GM19324 (cell line): Measurements from ENCODE around the gene RNF157.

Experiments used
- ATAC-seq: cut with Tn5 transposase; IDR thresholded peaks from one replicate; pipeline ENCODE4 v1.9.1; 2021; ENCODE audit warnings: mild to moderate bottlenecking, moderate library complexity; ENCODE audit not compliant: unreplicated experiment, low FRiP score

Gene RNF157

DNA sequence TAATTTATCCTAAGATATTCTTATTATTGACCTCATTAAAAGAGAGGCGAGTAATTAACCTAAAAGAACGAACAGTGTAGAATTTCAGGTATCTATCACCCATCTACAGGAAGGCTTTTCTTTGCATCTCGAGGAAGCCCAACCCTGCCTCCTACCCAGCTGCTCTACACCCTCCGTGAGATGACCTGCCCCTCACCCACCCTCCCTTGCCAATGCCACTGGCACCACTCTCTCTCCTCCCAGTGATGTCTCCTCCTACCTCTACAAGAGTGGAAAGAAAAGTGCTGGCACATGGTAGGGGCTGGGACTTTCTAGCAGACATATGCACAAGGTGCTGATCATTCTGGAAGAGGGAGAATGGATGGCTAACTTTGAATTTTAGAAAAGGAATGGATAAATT is 76.4 kb downstream of the RNF157 start:
- ATAC-seq = no peak

DNA sequence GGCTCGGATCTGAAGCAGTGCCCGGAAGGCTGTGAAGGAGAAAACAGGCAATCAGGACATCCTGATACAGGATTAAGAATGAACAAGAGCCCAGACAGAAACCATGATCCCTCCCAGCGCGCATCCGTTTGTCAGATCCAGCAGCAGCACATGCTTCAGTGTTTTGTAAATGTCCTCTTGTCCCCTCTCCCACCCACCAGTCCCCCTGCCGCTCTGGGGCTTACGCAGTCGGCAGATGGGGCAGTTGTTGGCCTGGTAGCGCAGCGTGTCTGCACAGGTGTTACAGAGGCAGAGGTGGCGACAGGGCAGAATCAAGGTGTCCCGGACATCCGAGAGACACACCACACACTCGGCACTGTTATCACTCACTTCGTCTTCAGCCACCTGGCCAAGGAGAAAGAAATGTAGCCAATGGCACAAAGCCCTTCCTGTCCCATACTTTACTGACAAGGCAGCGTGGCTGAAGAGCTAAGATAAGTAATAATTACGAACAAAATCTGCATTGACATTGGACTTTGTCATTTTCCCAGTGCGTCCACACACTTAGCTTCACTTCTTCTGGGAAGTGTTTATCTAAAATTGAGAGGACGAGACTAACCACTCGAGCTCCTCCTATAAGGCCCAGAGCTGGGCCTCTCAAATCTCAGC is 78.5 kb downstream of the RNF157 start:
- no peak for ATAC-seq

DNA sequence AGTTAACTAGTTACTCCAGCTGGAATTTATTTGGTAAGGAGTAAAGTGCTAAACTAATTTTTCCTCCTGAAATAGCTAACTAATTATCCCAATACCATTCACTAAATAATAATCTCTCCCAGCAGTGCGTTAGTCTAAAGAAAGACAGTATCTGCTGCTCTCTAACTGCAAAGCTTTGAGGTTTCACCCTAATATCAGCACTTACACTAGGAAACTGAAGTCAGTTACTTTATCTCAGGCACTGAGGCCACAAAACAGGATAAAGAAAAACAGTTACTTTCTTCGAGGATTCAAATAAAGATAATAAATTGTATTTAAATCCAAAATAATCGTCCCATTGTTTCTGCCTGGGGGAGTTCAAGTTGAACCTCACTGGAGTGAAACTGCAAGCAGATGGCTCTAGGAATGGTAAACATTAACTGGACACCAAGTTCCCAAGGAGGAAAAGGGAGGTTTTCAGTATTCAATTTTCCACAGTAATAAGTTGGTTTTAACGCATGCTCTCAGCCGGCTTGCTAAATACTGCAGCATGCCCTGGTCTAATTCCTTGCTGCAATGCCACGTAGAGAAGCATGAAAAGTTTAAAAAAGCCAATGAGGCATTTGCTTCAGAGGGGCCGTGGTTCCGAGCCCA is 79.3 kb downstream of the RNF157 start:
- no peak for ATAC-seq

DNA sequence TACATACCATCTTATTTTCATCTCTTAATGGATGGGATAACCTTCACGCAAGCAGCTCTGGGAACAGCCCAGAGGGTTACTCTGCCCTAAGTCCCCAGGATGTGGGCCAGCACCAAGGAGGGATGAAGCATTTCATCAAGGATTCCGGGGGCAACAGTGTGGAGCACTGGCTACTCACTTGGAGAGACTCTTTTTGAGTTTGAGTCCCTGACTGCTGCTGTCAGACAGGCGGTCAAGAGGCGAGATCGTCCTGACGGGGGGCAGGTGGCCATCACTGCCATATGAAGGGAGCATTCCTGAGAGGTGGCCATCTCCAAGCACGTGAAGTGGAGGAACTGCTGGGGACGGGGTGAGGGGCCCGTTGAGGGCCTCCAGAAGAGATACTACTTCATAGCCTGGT is 81.1 kb downstream of the RNF157 start:
- ATAC-seq = no peak

DNA sequence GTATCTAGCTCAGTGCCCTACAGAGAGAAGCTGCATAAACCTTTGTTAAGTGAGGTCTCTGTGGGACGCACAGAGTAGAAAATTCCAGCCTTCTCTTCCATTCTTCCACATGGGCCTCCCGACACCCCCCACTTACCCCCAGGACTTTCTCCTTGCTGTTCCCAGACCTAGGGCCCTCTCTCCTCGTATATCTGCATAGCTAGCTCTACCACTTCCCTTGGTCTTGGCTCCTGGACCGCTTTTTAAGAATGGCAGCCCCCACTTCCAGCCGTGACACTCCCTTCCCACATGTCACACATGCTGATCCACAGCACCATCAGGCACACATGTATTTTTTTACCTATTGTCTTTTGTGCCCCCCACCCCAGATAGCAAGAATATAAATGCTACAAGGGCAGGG is 82.5 kb downstream of the RNF157 start:
- no peak for ATAC-seq

DNA sequence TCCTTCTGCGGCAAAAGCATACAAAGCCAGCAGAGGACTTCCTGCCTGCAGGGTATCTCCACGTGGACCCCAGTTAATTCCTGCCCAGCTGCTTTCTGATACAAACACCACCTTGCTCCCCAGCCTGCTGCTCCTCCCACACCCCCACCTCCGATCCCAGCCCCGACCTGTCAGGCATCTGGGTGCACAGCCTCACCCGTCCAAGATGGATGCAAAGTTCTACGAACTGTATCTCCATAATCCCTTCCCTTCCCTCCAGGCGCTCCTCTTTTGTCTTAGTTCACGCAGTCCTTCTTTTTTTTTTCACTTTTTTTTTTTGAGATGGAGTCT is 83.7 kb downstream of the RNF157 start:
- ATAC-seq = no peak

DNA sequence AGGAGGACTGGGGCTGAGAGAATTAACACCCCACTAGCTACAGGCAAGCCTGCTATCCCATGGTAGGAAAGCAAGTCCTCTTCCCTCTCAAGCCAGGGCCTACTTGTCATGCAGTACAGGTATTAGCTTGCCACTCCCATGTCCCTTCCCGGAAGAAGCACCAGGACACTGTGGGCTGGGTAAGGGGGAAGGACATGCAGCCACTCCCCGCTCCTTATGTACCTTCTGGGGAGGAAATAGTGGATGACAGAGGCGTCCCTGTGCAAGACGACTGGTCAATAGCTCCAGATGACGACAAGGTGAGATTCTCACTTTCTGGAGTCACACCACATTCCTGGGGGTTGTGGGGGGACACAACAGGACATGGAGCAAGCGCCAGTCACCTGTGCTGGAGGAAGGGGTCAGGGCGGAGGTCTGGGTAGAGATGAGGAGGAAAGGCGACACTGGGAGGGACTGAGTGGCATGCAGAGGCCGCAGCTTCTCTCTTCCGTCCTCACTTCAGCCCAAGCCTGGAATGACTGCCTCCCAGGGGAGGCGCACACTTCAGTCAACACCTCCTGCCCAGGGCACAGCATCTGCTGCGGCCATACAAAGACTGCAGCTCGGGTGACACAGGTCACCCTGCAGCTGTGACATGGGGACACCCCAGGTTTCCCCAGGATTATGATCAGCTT is 84.2 kb downstream of the RNF157 start:
- ATAC-seq = no peak

DNA sequence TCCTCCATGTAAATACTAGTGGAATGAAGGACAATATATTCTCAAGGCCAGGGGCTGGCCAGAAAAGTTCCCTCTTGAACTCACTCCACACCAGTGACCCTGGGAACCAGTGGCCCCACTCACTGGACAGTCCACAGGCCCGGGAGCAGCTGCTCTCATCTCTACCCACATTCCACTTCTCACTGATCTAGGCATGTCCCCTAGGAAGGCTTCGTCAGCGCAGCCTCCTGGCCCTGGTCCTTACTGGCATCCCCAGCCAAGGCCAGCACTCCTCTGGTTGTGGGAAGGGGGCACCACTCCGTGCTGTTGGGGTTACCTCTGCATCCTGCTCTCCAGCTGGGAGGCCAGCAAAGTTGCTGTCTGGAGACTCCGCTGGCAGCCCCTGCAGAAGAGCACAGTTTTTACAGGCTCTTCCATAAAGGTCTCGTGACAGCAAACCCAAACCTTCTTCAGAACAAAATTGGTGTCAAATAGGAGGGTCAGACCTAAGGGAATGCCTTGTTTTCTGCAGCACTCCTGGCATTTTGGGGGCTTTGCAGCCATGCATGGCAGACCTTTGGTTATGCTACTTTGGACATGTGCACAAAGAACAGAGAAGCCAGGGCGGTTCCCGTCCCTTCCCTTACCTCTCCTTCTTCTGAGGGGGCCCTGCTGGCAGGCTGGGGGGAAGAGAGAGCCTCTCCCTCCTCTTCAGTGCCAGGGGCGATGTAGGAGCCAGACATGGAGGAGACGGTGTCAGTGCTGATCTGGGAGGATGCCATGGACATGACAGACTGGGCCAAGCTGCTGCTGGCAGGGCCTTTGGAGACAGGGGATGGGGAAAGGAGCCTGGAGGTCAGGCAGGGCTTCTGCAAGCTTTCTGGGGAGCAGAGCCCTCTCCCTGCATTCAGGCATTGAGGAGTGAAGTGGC is 85.1 kb downstream of the RNF157 start:
- ATAC-seq = no peak

DNA sequence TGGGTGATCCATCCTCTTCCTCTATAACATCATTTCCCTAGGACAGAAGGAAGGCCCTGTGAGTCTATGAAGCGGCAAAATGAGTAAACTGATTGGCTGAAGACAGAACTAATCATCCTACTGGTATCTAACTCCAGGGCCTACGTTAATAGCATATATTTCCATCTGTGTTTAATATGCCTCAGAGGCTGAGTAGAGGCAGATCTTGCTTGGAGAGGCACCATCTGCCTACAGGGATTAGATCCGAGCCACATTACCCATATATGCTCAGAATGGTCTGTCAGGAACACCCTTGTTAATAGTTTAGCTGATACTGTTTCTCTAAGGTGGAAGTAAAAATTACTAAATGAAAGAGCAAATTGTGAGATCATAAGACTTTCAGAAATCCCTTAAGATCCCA is 86.0 kb downstream of the RNF157 start:
- no peak for ATAC-seq

DNA sequence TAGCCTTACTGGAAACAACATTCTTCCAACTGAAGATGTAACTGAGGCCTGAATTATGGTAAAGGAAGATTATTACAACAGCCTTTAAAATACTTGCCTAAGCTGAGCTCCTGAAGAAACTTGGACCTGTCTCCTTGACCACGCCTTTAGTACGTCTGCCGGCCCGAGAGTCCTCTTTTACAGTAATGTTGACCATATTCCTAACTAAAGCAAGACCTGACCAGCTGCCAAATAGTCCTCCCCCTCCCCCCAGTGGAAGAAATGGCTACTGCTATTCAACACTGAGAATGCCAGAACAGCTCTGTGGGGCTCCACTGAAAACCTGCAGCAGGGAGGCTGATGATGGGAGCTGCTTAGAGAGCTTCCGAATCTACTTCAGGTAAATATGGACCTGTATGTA is 86.7 kb downstream of the RNF157 start:
- ATAC-seq = no peak

DNA sequence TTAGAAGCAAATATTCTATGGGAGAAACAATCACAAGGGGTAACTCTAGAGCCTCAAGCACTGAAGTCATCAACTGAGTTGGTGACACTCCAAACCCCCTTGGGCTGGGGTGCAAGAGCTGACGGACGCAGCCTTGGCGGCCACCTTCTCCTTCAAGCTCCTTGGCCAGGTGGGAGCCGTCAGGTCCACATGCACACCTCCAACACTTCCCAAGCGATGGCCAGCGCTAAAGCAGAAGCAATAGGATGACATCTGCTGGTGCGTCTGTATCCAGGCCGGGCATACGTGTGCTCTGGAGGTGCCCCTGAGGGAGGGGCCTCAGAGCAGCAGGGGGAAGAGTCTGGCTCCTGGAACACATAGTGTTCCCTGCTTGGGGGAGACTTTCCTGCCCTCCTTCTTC is 87.1 kb downstream of the RNF157 start:
- ATAC-seq = no peak

DNA sequence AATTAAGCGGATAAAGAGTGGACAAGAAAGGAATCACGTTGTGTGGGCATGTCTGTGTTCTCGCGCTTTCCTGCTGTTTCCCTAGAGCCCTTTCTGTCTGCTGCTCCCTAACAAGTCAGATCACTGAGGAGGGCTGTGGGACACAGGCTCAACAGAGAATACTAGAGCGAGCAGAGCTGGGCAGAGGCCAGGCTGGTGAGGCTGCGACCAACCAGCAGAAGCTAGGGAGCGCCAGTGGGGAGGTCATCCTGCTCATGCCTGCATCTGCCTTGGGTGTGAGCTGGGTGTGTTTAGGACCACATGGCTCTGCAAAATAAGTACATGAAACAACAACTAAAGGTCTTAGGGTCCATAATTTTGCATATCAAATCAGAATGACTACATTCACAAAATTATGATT is 87.7 kb downstream of the RNF157 start:
- no peak for ATAC-seq

DNA sequence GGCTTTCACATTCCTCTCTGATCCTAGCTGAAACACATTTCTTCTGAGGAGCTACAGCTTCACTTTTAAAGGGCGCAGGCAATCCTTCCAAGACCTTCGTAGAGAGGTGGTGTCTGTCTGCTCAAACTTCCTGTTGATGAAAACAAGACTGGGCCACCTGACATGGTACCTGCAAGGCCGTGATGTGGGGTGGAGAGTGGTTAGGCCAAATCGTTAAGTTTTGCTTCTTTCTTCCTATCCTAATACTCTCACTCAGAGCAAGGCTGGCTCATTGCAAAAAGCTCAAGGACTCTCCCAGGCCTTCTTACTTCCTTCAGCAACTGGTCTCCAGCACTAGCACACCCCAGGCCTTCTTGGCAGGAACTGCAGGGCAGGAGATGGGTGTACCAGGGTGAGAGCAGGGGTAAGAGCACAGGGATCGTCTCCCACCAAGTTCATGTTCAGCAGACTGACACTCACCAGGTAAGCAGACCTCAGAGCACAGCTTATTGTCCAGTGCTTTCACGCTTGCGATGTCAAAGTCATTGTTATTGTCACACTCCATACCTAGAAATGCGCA is 88.3 kb downstream of the RNF157 start:
- ATAC-seq = no peak

DNA sequence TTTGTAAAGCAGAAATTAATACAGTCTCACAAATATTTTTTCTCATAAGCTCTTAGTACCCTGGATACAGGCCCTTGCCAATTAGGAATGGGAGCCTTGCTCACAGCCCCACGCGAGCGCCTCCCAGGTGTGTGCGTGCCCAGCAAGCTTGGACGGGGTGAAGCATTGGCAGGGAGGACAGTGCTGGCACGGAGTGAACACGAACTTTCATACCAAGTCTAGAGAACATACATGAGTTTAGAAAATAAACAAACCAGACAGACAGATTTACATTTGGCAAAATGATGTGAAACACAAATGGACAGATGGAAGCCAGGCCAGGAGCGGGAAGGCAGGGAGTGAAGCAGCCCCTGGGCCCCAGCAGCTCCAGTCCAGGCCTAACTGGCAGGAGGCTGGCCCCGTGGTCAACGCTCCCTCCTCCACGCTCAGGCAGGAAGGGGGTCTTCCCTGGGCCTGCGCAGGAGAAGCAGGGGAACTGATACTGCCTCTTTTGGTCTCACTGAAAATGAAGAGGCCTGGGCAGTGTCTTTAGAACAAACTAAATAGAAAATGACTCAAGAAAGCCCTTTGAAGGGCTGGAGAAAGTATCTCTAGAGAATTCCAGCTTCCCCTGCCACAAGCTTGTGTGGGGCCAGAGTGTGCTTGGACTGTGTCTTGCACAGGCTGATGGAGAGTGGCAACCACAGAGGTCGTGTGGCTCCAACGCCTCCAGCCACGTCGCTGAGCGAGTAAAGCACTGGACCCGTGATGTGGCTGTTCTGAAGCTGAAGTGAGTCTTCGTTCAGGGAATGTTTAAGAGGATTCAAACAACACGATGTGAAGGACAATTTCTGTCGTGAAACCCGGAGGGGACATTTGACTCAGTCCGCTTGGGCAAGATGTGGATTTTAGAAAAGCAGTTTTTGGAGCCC is 89.3 kb downstream of the RNF157 start:
- no peak for ATAC-seq

DNA sequence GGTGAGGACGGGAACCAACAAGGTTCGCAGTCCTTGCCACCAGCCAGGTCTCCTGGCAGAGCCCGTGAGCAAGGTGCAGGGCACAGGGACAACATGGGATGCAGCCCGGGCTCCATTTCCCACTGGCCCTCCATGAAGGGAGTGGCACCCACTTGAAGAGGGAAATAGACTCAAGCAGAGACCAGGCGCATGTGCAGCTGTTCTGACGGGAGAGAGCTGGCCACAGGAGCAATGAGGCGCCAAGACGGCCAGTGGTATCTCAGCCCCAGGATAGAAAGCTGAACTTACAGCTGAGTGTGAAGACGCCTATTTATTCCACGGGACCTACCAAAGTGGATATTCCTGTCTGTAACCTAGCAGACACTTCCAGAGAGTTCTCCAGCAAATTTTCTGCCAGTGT is 91.1 kb downstream of the RNF157 start:
- ATAC-seq = no peak

DNA sequence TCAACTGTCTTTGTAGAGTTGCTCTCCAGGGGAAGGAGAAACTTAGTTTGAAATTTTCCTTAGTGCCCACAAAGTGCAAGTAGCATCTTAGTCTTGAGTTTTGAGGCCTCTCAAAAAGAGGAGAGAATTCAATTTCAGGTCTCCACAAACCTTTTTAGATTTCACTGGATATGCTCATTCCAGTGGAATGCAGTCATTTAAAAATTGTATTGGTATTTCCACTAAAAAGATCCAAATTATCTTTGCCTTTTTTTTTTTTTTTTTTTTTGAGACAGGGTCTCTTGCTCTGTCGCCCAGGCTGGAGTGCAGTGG is 92.3 kb downstream of the RNF157 start:
- no peak for ATAC-seq

DNA sequence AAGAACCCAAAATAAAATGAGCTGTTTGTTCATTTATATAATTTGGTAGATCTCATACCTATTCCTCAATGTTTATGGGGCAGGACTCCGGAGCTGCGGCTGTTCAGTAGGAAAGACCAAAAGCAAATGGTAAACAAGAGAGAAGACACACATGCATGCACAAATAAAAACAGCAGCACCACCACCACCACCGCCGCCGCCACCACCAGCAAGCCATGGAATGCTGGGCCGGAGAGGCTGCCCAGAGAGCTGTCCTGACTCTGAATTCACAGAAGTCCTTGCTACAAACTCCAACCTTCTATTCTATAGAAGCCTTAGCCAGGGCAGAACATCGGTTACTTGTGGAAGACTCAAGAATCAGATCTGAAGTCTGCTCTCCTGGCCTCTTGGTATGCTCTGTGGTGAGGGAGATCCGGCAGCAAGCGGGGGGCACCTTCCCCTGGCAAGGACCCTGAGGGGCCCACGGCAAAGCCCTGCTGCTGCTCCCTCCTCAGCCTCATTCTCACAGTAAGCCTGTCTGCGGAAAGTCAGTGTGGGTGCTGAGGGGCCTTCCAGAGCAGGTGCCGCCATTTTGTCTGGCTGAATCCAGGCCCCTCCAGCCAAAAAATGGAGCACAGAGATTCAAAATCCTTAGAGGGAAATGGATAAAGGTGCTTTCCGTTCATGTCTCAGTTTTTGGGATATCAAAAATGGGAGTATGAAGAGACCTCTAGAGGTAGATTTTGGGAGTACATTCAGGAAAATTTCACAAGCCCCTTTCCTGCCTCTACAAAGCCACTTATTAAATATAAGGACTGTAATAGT is 92.9 kb downstream of the RNF157 start:
- no peak for ATAC-seq

DNA sequence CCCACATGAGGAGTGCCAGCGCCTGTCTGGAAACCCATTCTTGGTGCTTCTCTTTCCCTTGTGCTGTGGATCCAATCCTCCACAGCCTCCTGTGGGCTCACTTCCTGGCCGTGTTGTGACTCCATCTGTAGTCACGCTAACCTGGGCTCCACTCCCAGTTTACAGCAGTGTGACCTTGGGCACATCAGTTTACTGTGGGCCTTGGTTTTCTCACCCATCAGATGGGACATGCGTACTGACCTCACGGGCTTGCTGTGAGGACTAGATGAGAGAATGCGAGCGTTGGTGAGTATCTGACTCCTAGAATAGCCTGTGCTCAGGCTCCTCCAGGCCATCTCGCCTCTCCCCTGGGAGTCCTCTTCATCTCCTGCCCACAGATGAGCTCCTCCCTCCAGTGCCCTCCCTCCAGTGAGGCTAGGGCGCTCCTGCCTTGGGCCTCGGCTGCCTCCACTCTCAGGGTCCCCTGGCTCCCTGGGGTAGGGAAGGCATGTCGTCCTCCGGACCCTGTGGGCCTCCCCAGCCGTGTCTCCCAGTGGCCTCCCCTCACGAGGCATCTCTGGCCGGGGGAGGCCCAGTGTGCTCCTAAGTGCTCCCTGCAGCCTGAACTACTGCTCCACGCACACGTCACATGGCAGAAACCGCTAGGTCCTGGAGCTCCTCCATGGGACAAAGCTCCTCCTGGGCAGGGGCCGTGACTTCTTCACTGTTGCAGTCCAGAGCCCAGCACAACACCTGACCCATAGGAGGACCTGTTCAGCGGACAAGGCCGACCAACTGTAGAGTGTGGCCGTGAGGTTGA is 94.0 kb downstream of the RNF157 start:
- ATAC-seq = no peak
